ENCODE results near the gene MRFAP1L1. TPM values are rescaled to one million over a fixed set of nuclear protein-coding genes. Genes with fewer than 3 reads are reported as not detected.
"Not testable (repeated sequence)": the region's sequence is repeated elsewhere in the genome, so short reads cannot be mapped to it uniquely, and the experiment has no call there.

The MRFAP1L1 gene
- total RNA-seq, 1 donor from 2014 or later, result 68.8 TPM

GRCh38 chr4:6681191-6681590 is 28.5 kb downstream of the MRFAP1L1 start:
- TF ChIP-seq CTCF (IDR thresholded peaks at IDR 0.05; ENCODE audit: unreplicated experiment), result no peak
- Mint-ChIP-seq H3K9me3 (peaks cover 7% of the 10 kb centered on the region), H3K4me3 (no peak overlapping the region), H3K36me3 (peaks cover 26% of the 10 kb centered on the region), H3K27ac (no peak overlapping the region), H3K4me1 (peaks cover 11% of the 10 kb centered on the region), H3K27me3 (ENCODE audit: low read depth) (no peaks in the 10 kb centered on the region)
- no peak for DNase-seq (ENCODE audit: low spot score in 2 of 2, unreplicated experiment in 2 of 2)

GRCh38 chr4:6680372-6681034 is 29.2 kb downstream of the MRFAP1L1 start:
- no peak for TF ChIP-seq CTCF (IDR thresholded peaks at IDR 0.05; ENCODE audit: unreplicated experiment)
- H3K36me3 Mint-ChIP-seq, result peaks cover 26% of the 10 kb centered on the region
- DNase-seq (ENCODE audit: low spot score in 2 of 2, unreplicated experiment in 2 of 2), result no peak
- no peaks in the 10 kb centered on the region for H3K27me3 Mint-ChIP-seq (ENCODE audit: low read depth)
- H3K4me3 Mint-ChIP-seq, result no peak overlapping the region
- H3K27ac Mint-ChIP-seq, result no peak overlapping the region
- H3K9me3 Mint-ChIP-seq, result peaks cover 7% of the 10 kb centered on the region
- peaks cover 18% of the 10 kb centered on the region for H3K4me1 Mint-ChIP-seq

GRCh38 chr4:6676722-6677558 is 32.7 kb downstream of the MRFAP1L1 start:
- TF ChIP-seq CTCF (IDR thresholded peaks at IDR 0.05; ENCODE audit: unreplicated experiment), result no peak
- H3K27ac Mint-ChIP-seq, result no peak overlapping the region

GRCh38 chr4:6674500-6675149 is 35.0 kb downstream of the MRFAP1L1 start:
- Mint-ChIP-seq H3K27ac (peak overlapping the region; percentile 48), H3K9me3 (no peaks in the 10 kb centered on the region), H3K4me1 (peaks cover 37% of the 10 kb centered on the region), H3K36me3 (peaks cover 22% of the 10 kb centered on the region), H3K4me3 (peak overlapping the region; percentile 78), H3K27me3 (ENCODE audit: low read depth) (no peaks in the 10 kb centered on the region)
- no peak for DNase-seq (ENCODE audit: low spot score in 2 of 2, unreplicated experiment in 2 of 2)
- TF ChIP-seq CTCF (IDR thresholded peaks at IDR 0.05; ENCODE audit: unreplicated experiment), result no peak

More at GRCh38 chr4:6676722-6677558, 32.7 kb downstream of the MRFAP1L1 start:
- Mint-ChIP-seq H3K4me1 (peaks cover 37% of the 10 kb centered on the region), H3K4me3 (no peak overlapping the region), H3K27me3 (ENCODE audit: low read depth) (no peaks in the 10 kb centered on the region), H3K9me3 (peaks cover 7% of the 10 kb centered on the region), H3K36me3 (peaks cover 26% of the 10 kb centered on the region)
- DNase-seq (ENCODE audit: low spot score in 2 of 2, unreplicated experiment in 2 of 2), result no peak

- peak overlapping the region; percentile 96 for H3K27ac Mint-ChIP-seq
- DNase-seq (ENCODE audit: low spot score in 2 of 2, unreplicated experiment in 2 of 2), result peak; percentile 87 to 90
- no peaks in the 10 kb centered on the region for H3K27me3 Mint-ChIP-seq (ENCODE audit: low read depth)
- H3K9me3 Mint-ChIP-seq, result no peaks in the 10 kb centered on the region
- H3K36me3 Mint-ChIP-seq, result peaks cover 24% of the 10 kb centered on the region
- peaks cover 37% of the 10 kb centered on the region for H3K4me1 Mint-ChIP-seq
- peak overlapping the region; percentile 78 for H3K4me3 Mint-ChIP-seq
- no peak for TF ChIP-seq CTCF (IDR thresholded peaks at IDR 0.05; ENCODE audit: unreplicated experiment)
Observed at GRCh38 chr4:6673660-6674499, 35.8 kb downstream of the MRFAP1L1 start.

- not testable (repeated sequence) for H3K9me3 Mint-ChIP-seq; H3K27me3 Mint-ChIP-seq (ENCODE audit: low read depth)
- H3K27ac Mint-ChIP-seq, result peak overlapping the region; percentile 96
Observed at GRCh38 chr4:6673191-6673659, 36.4 kb downstream of the MRFAP1L1 start.

GRCh38 chr4:6672541-6673190 is 37.0 kb downstream of the MRFAP1L1 start:
- H3K4me1 Mint-ChIP-seq, result peaks cover 37% of the 10 kb centered on the region
- H3K9me3 Mint-ChIP-seq; DNase-seq (ENCODE audit: low spot score in 2 of 2, unreplicated experiment in 2 of 2); H3K27ac Mint-ChIP-seq; H3K27me3 Mint-ChIP-seq (ENCODE audit: low read depth); H3K4me3 Mint-ChIP-seq: not testable (repeated sequence)
- peaks cover 23% of the 10 kb centered on the region for H3K36me3 Mint-ChIP-seq

More at GRCh38 chr4:6673191-6673659, 36.4 kb downstream of the MRFAP1L1 start:
- Mint-ChIP-seq H3K36me3 (peaks cover 22% of the 10 kb centered on the region), H3K4me3 (peak overlapping the region; percentile 78), H3K4me1 (peaks cover 37% of the 10 kb centered on the region)
- not testable (repeated sequence) for DNase-seq (ENCODE audit: low spot score in 2 of 2, unreplicated experiment in 2 of 2)

Measured in mesothelial cell of epicardium (in vitro differentiated cells).